CD4-positive, alpha-beta T cell treated with Interleukin-6 at 100 ng/mL for 8 hours (primary cell): ENCODE measurements around the gene RNF208.

Source experiments
- DNase-seq: peaks from one replicate; pipeline ENCODE4 v3.0.0-alpha.2; 2020; ENCODE audit warnings: mixed read lengths, low spot score

RNF208 gene

GRCh38 chr9:137214620-137215019 lies 7.4 kb downstream of the RNF208 start:
- DNase-seq, result no peak

DNA sequence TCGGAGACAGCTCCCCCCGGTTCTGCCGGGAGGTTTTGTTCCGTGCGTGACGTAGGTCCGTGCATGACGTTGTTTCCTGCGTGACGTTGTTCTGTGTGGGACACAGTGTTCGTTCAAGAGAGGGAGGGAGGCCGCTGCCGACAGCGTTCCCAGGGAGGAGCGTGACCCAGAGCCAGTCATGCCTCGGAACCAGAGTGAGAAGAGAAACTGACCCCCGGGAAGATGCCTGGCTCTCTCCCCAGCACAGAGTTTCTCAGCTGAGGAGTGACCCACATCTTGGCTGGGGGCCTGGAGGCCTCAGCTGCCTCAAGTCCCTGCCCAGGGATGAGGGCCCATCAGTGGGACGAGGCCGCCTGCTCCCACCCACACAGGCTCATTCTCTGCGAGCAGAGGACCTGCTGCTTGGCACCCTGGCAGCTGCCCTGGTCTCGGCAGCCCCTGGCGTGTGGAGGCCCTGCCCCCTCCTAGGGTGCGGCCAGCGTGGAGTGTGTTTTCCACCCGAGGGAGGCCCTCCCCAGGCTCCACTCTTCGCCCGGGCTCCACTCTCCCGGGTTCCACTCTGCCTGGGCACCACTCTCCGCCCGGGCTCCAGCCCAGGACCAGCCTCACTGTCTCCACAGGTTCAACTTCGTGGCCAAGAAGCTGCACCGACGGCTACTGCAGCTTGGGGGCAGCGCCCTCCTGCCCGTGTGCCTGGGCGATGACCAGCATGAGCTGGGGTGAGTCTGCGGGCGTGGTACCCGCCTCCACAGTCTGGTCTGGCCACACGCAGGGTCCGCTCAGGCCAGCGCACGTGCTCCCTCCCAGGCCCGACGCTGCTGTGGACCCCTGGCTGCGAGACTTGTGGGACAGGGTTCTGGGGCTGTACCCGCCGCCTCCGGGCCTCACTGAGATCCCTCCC lies 8.6 kb downstream of the RNF208 start:
- DNase-seq, result no peak

DNA sequence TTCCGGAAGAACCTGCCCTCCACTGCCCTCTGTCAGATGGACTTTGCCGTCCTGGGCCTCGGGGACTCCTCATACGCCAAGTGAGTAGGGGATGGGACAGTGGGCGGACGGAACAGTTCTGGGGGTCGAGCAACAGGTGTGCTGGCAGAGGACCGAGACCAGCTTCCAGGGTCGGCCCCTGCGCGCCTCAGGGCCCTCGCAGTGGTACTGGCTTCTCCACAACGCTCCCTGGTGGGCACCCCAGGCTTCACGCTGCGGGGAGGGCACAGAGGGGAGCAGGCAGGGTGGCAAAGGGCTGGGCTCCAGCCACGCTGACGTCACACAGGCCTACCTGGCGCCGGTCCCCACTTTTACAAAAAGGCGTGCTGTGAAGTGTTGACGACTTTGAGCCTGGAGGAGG lies 9.5 kb downstream of the RNF208 start:
- DNase-seq, result no peak

DNA sequence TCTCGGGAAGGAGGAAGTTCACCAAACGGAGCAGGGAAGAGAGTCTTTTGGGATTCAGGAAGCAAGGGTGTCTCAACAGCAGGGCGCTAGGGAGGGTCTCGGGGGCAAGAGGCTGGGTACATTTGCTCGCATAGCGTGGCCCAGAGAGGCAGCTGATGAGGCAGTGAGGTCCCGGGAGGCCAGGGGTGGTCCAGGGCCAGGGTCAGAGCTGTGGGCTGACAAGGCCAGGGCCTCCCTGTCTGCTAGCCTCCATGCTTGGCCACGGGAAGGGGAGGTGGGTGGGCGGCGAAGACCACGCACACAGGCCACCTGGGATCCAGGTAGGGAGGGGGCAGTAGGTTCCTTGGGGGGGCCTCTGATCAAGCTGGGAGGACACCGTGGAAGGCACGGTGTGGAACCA lies 10.5 kb downstream of the RNF208 start:
- DNase-seq, result no peak

- DNase-seq, result no peak
Measured at GRCh38 chr9:137206602-137207001, 15.4 kb downstream of the RNF208 start.

DNA sequence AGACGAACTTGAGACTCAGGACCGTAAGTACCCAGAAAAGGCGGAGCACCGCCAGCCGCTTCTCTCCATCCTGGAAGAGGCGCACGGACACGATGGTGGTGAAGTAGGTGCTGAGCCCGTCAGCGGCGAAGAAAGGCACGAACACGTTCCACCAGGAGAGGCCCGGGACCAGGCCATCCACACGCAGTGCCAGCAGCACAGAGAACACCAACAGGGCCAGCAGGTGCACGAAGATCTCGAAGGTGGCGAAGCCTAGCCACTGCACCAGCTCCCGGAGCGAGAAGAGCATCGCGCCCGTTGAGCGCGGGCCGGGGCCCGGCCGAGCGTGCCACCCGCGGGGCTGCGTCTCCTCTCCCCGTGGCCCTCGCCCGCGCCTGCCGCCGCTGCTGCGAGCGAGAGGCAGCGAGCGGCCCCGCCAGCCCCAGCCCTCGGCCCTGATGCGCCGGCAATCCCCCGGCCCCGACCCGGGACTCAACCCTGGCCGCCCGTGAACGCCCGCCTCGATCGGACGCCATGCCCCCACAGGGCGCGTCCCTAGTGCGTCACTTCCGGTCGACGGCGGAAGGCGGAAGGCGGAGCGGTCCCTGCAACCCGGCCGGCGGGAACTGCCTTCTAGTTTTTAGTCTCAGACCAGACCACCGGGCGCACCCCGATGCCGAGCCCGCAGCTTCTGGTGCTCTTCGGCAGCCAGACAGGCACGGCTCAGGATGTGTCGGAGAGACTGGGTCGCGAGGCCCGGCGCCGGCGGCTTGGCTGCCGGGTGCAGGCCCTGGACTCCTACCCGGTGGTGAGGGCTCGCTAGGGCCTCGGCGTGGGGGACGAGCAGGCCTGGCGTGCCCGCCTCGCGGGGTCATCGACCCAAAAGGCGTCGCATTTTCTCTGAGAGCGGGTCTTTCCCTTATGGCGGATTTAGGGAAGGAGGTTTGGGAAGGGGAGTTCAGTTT lies 16.6 kb downstream of the RNF208 start, which contains the start of the genes NDOR1 and TMEM203:
NDOR1 (plus strand) TSS at position 575 of the 944 bp plus-strand sequence; CDS start at position 653, 78 bp downstream.
TMEM203 (minus strand) TSS at position 523 of the 944 bp plus-strand sequence; CDS start at position 289, 234 bp downstream.
- DNase-seq, result peak; percentile 88

GRCh38 chr9:137204731-137205125 lies 17.3 kb downstream of the RNF208 start:
- DNase-seq, result no peak

GRCh38 chr9:137202966-137203365 lies 19.1 kb downstream of the RNF208 start:
- DNase-seq, result no peak

DNA sequence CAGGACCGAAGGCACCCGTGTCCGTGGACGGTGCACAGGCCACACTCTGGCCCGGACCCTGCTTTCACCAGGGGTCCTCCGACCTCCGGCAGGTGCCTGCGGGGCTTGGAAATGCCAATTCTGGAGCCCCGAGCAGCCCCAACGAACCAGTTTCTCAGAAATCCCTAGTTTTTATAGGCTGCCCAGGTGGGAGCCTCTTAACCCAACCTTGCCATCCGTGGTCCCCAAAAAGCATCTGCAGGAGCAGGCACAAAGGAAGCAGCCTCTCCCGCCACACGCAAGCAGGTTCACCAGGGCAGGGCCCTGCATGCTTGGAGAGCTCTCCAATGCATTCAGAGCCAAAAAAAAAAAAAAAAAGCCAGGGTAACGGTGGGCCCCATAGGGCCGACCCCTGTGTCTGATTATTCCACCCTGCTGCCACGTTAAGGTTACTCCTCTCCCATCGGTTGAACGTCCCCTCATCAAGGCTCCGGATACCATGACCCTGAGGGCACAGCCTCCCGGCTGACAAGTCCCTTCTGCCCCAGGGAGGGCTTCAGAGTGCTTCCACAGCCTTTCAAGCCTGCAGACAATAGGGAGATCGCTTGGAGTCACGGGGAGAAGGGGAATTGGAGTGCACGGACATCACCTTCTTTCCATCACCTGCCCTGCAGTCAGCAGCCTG lies 20.7 kb downstream of the RNF208 start:
- DNase-seq, result no peak

GRCh38 chr9:137200311-137201204 lies 21.5 kb downstream of the RNF208 start, which contains the start of gene TPRN:
TPRN (minus strand) TSS chr9:137200741; CDS start chr9:137200711, 30 bp downstream.
- DNase-seq, result peak; percentile 98

DNA sequence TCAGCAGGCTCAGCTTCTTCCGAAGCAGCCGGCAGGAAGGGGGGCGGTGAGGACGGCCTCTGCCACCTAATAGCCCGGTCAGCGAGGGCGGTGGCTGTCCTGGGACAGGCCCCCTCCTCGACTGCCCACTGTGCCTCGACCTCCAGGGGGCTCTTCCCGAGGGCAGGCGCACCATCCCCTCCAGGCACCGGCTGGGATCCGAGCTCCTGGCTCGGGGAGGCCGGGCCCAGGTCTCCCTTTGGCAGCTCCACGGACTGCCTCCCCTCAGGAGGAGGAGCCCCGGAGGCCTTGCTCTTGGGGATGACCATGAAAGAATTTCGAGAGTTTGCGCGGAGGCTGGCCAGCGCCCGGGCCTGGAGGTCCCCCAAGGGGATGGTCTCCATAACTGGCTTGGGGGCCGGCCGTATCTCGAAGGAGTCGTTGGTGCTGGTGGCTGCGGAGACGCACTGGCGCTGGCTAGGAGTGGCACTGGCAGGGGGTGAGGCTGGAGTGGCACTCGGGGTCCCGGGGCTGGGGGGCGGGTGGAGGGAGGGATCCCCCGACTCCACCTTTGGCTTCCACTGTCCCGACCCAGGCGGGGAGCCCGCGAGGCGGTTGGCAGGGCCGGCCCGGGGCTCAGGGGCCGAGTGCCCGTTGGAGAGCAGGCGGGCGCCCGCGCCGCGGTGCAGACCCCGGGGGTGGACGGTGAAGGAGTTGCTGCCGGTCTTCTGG lies 22.5 kb downstream of the RNF208 start:
- DNase-seq, result no peak

GRCh38 chr9:137198902-137199283 lies 23.1 kb downstream of the RNF208 start:
- DNase-seq, result no peak

DNA sequence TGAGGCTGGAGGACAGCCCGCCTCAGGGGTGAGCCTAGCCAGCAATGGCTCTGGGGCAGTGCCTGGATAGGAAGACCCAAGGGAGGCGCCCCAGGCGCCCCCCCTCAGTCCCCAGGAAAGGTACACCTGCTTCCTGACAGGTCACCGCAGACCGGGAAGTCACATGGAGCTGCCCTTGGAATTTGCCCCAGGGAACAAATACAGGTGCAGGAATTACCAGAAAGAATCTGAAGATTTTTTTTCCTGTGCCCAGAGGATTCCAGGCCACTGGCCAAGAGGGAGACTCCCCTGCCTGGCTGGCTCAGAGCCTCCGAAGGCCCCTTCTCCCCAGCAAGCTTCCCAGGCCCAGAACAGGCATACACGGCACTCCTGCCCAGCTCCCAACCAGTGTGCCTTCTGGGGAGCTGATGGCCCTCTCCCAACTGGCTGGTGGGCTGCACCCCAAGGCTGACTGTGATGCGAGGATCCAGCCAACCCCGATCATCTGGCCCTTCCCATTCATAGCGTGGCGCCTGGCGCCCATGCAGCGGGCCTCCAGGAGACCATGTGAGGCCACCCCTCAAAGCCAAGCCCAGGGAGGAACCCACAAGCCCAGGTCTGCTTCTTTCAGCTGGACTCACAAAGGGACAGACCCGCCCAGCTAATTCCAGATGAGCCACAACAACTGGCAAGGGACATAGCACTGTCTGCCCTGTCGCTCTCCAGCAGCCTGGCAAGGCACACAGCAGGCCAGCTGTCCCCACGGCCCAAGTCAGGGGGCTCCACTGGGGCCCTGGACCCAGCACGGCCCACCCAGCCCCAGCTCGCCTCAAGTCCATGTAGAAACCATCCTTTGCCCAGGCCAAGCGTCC lies 23.8 kb downstream of the RNF208 start:
- DNase-seq, result no peak

GRCh38 chr9:137195525-137196220 lies 26.4 kb downstream of the RNF208 start:
- DNase-seq, result no peak

- DNase-seq, result no peak
Measured at GRCh38 chr9:137194909-137195308, 27.1 kb downstream of the RNF208 start.

DNA sequence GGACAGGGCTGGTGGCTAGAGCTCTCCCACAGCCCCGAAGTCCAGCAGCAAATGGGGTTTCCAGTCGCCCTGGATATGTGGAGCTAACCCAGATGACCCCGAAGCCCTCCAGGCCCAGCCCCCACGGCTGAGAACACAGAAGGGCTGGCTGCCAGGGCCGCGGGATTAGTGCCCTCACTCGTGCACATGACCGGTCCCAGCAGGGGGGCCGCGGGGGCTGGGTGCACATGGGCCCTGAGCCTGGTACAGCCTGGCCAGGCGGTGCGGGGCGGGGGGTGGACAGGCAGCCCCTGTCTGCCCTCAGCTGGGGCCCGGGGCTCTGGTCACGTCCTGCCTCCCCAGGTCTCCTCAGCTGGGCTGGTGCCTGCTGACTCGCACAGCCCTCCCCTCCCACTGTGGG lies 27.7 kb downstream of the RNF208 start:
- DNase-seq, result no peak

DNA sequence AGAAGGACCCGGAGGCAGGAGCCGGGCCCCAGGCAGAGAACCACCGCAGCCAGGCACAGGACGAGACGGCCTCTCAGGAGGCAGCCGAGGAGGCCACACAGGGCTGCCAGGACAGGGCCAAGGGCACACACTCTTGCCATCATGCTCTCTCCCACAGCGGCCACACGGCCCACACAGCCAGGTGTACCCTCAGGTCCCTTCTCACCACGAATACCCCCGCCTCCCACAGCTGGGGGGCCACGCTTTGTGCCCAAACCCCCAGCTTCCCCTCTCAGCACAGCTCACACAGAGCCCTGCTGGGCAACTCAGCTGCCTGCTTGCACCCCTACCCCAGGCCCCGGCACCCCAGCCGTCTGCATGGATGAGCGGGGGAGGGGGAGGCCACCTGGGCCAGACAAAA lies 28.3 kb downstream of the RNF208 start:
- no peak for DNase-seq

- no peak for DNase-seq
Measured at GRCh38 chr9:137192859-137193258, 29.2 kb downstream of the RNF208 start.

- no peak for DNase-seq
Measured at GRCh38 chr9:137192448-137192780, 29.6 kb downstream of the RNF208 start.
